Hippocampal formation (tissue), 2 donors: Measurements from ENCODE around the gene CDH16.
"Not testable (repeated sequence)": the region's sequence is repeated elsewhere in the genome, so short reads cannot be mapped to it uniquely, and the experiment has no call there.

ENCODE experiments used
- DNase-seq, 2 donors: peaks; one replicate each; lab custom pipeline; 2025; lab: John Stamatoyannopoulos, UW

Gene CDH16

GRCh38 chr16:66910175-66910940 lies 8.3 kb downstream of the CDH16 start:
- no peak for DNase-seq

DNA sequence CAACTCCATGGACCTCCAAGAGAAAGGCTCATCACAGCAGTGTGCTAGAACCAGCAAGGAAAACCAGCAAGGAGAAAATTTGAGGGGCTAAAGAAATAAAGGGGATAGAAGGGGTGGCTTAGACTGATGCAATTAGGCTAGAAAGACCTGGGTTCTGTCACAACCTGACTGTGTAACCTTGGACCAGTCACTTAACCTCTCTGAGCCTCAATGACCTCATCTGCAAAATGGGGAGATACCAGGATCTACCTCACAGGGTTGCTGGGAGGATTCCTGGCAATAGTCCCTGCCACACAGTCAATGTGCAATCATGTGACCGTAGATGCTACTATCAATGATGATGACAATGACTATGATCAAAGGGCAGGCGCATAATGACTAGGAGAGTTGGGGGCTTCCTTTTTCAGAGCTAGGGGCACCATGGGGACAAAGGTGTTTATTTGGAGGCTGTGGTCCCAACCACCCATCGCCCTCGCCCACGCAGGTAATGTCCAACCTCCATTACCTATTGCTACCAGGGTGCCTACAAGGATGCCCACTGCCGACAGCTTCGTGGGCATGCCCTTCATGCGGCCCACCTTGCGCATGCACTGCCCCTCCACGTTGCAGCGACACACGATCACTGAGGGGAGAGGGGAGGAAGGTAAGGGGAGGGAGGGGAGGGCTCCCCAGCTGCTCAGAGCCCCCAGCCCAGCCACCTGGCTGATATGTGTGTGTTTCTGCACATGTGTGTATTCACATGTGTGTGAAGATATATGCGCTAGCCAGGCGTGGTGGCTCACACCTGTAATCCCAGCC lies 9.7 kb downstream of the CDH16 start:
- no peak for DNase-seq

GRCh38 chr16:66908116-66908515 lies 10.6 kb downstream of the CDH16 start:
- no peak for DNase-seq

DNA sequence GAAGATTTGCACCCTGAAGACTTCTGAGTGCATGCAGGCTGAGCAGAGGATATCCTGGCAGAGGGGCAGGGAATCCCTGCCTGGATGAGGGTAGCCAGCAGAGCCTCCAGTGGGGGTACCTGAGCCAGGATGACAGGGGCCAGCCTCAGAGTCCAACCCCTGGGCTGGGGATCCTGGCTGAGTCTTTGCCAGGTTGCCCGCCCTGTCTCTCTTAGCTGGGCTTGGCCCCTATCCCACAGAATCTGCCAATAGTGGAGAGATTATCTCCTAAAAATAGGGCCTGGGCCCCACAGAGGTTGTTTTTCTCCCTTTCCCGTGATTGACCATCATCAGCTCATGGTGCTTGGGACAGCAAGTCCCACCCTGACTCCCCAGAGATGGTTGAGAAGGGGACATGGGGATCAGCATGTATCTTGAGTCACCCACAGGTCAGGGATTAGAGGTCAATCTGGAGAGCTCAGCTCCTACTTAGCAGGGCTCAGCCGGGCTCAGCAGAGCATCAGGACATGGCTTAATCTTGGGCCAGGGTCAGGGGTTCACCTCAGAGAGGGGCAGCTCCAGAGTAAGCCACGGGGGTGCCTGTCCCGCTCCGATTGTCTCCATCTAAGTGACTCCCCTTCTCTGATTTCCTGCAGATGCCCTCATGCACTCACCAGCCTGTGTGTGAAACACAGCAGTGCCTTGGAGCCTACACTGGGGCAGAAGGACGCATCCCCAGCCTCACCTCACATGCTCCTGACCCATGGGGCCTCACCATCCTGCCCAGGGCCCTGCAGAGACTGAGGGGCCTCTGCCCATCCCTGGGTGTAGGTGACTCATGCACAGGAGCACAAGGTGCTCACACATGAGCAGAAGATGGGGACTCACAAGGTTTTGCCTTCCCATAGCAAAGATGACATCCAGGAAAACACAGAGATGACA lies 11.5 kb downstream of the CDH16 start:
- DNase-seq = no peak

DNA sequence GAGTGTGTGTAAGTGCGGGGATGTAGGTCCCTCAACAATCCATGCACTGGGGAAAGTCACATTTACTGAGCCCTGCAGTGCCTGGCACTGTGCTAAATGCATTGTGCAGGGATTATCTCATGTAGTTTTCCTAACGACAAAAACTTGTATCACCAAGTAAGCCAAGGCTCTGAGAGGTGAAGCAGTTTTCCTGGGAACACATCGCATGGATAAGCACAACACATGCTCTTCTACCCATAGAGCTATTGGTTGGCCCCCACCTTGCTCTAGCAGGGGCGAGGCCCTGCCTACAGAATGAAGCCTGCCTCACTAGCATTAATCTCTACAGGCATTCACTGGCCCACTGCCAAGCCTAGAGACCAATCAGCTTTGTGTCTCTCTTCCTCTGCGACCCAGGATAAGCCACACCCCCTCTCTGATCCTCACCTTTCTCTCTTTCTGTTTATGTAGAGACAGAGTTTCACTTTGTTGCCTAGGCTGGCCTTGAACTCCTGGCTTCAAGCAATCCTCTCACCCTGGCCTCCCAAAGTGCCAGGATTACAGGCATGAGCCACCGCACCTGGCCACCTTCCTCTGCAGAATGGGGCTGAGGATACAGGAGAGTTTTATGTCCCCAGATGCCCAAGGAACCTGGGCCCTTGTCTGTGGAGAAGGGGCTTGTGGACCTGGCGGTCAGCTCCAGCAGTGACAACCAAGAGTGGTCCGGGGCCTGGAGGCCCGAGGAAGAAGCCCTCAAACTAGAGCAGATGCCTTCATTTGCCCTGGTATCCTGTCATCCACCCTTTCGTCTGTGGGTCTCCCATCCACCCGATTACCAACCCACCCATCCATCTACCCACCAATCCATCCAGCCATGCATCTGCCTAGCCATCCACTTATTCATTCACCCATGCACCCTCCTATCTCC lies 12.8 kb downstream of the CDH16 start:
- no peak for DNase-seq

GRCh38 chr16:66904846-66905632 lies 13.6 kb downstream of the CDH16 start:
- DNase-seq = no peak

- no peak for DNase-seq
Measured at GRCh38 chr16:66904428-66904845, 14.2 kb downstream of the CDH16 start.

- no peak for DNase-seq
Measured at GRCh38 chr16:66903544-66904427, 14.9 kb downstream of the CDH16 start.

- no peak for DNase-seq
Measured at GRCh38 chr16:66902648-66903543, 15.8 kb downstream of the CDH16 start.

DNA sequence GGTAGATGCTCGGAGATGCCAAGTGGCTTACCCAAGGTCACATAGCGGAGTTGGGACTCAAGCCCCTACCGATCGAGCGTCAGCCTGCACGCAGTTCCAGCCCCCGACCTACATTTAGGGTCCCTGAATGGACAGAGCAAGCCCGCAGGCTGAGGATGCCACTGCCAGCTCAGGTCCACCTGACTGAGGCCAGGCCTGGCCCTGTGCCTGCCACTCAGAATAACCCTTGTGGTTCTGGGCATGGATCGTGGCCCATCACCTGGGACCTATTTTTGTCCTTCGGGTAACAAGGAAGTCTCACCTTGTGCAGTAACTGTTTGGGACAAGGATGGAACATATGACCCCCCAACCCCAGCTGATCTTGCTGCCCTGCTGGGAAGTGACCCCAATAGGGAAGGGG lies 17.1 kb downstream of the CDH16 start:
- DNase-seq = no peak

GRCh38 chr16:66900721-66901441 lies 17.8 kb downstream of the CDH16 start:
- DNase-seq = no peak

GRCh38 chr16:66899945-66900710 lies 18.6 kb downstream of the CDH16 start:
- DNase-seq = no peak

- DNase-seq = no peak
Measured at GRCh38 chr16:66899310-66899944, 19.3 kb downstream of the CDH16 start.

DNA sequence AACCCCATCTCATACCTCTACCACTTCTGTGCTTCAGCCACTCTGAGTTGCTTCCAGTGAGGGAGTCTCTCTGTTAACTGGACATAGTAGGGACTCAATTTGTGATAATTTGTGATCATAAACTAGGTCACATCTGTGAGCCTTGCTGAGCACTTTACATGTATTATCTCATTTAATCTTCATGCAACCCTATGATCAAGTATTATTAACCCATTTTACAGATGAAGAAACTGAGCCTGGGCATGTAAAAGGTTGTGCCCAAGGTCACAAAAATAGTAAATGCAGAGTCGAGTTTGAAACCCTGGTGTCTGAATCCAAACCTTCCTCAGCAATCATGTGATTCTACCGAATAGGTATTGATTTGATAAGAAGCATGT lies 19.8 kb downstream of the CDH16 start:
- no peak for DNase-seq

DNA sequence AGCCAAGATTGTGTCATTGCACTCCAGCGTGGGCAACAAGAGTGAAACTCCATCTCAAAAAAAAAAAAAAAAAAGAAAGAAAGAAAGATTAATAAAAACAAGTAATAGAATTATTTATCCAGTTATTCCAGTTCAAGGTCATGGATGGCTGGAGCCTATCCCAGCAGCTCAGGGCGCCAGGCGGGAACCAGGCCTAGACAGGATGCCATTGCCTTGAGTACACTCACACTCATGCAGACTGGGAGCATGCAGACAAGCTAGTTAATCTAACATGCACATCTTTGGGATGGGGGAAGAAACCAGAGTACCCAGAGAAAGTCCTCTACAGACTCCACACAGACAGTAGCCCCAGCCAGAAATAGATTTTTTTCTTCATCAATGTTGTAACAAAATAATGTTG lies 20.5 kb downstream of the CDH16 start:
- no peak for DNase-seq

DNA sequence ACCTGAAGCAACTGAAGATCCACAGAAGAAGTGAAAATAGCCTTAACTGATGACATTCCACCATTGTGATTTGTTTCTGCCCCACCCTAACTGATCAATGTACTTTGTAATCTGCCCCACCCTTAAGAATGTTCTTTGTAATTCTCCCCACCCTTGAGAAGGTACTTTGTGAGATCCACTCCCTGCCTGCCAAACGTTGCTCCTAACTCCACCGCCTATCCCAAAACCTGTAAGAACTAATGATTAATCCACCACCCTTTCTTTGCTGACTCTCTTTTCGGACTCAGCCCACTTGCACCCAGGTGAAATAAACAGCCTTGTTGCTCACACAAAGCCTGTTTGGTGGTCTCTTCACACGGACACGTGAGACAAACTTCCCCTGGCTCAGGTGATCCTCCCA lies 22.0 kb downstream of the CDH16 start:
- DNase-seq = not testable (repeated sequence)
